Astrocyte of the cerebellum (primary cell): ENCODE results near the gene NHEJ1.

Source experiments
- DNase-seq: peaks from one replicate; pipeline ENCODE4 v3.0.0-alpha.2; 2011; ENCODE audit warnings: low read depth
- H3K4me3 ChIP-seq: 2 replicates; pipeline ENCODE4 v1.5.1; 2011; ENCODE audit warnings: mild to moderate bottlenecking, low read depth, low read length, moderate library complexity
- CTCF ChIP-seq: IDR thresholded peaks from 2 replicates; pipeline ENCODE4 v1.5.1; 2012; ENCODE audit warnings: low read length, low read depth, moderate library complexity, mild to moderate bottlenecking; ENCODE audit errors: missing control alignments
- in situ Hi-C: cut with HindIII; loops from 2 replicates; pipeline ENCODE4 v1.10.0; 2017; ENCODE audit warnings: low sequenced_read_pairs

NHEJ1 gene

GRCh38 chr2:219163156-219163555 lies 2.5 kb upstream of the NHEJ1 start:
- DNase-seq = no peak
- no peak overlapping the region for H3K4me3 ChIP-seq
- in situ Hi-C loops = no loop called here
- no peak for TF ChIP-seq CTCF

GRCh38 chr2:219161097-219161496 lies 482 bp upstream of the NHEJ1 start:
- in situ Hi-C loops = no loop called here
- TF ChIP-seq CTCF = no peak

GRCh38 chr2:219159771-219160185 lies 837 bp downstream of the NHEJ1 start:
- in situ Hi-C loops = no loop called here
- TF ChIP-seq CTCF = no peak

More at GRCh38 chr2:219161097-219161496, 482 bp upstream of the NHEJ1 start:
- peak overlapping the region; percentile 60 for H3K4me3 ChIP-seq
- no peak for DNase-seq

GRCh38 chr2:219158586-219158985 lies 2.0 kb downstream of the NHEJ1 start:
- no peak for DNase-seq
- H3K4me3 ChIP-seq = no peak overlapping the region
- in situ Hi-C loops = no loop called here
- TF ChIP-seq CTCF = no peak

More at GRCh38 chr2:219159771-219160185, 837 bp downstream of the NHEJ1 start:
- peak overlapping the region; percentile 60 for H3K4me3 ChIP-seq
- DNase-seq = no peak

- no peak for DNase-seq
- no peak overlapping the region for H3K4me3 ChIP-seq
- in situ Hi-C loops = no loop called here
- no peak for TF ChIP-seq CTCF
Measured at GRCh38 chr2:219158025-219158424, 2.6 kb downstream of the NHEJ1 start.

GRCh38 chr2:219157396-219157795 lies 3.2 kb downstream of the NHEJ1 start:
- DNase-seq = no peak
- in situ Hi-C loops = no loop called here
- no peak overlapping the region for H3K4me3 ChIP-seq
- no peak for TF ChIP-seq CTCF

GRCh38 chr2:219155054-219155644 lies 5.5 kb downstream of the NHEJ1 start:
- in situ Hi-C loops = no loop called here
- no peak overlapping the region for H3K4me3 ChIP-seq
- TF ChIP-seq CTCF = peak; percentile 37
- peak; percentile 67 for DNase-seq
